NAMALWA (cell line): ENCODE data around the gene CD9.
"Not testable (repeated sequence)": the region's sequence is repeated elsewhere in the genome, so short reads cannot be mapped to it uniquely, and the experiment has no call there.

Experiments used
- DNase-seq: peaks from one replicate; pipeline ENCODE4 v3.0.0-alpha.2; 2015; ENCODE audit warnings: low spot score

CD9 gene

GRCh38 chr12:6200256-6201212 lies at the start of gene CD9:
Gene CD9 (plus strand): TSS chr12:6200400. CDS start chr12:6200500, 100 bp downstream.
- DNase-seq, result peak; percentile 72

DNA sequence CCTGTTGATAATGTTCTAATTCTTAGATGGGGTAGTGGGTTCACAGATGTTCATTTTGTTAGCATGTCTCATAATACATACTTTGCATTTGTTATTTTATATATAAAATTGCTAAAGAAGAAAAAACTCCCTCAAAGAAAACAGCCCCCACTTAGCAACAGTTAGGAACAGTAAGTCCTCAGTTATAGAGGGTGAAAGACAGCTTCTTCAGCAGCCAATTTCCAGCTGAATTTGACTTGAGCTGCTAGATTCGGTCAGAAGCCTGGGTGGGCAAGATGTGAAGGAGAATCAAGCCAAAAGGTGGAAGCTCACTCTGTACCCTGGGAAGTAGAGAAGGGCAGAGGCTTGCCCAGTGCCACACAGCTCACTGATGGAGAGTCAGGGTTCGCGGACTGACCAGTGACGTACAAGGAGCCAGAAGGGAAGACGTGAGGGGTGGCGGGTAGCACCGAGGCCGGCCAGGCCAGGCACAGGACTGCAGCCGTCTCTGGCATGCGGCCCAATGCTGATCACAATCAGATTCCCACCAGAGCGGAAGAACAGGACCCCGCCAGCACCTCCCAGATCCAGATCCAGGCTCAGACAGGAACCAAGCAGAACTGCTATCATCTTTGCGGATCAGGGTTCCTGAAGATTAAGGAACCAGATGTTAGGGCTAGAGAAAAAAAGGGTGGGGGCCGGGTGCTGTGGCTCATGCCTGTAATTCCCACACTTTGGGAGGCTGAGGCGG lies 45.3 kb upstream of the CD9 start:
- DNase-seq, result no peak

DNA sequence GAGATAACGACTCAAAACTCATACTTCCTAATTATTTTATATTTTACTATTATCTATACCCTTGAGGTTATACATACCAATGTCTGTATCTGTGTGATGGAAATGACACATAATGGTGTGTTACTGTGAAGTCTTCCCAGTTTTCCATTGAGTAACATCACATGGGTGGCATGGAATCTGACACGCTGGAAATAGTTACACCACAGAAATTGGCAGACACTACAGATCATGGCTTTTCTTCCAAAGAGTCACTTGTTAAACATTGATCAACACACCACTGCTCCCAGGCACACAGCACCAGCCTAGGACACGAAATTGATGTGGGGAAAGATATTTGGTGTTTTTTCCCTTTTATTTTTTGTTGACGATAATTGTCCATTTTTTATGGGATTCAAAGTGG lies 42.7 kb upstream of the CD9 start:
- no peak for DNase-seq

DNA sequence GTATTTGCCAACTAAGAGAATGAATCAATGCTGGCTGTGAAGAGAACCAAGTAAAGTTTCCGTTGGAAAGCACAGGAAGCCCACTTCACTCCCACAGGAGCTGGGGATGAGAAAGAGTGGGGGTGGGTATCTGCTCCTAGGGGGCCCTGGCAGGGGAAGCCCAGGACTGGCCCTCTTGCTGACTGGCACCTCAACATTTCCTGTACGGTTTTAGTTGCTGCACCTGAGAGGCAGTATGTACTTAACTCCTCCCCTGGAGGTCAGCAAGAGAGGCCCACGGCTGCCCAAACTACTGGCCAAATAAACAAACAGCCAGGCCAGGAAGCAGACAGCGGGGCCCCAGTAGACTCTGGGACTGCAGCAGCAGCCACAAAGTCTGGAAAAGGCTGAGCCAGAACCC lies 41.9 kb upstream of the CD9 start:
- no peak for DNase-seq

DNA sequence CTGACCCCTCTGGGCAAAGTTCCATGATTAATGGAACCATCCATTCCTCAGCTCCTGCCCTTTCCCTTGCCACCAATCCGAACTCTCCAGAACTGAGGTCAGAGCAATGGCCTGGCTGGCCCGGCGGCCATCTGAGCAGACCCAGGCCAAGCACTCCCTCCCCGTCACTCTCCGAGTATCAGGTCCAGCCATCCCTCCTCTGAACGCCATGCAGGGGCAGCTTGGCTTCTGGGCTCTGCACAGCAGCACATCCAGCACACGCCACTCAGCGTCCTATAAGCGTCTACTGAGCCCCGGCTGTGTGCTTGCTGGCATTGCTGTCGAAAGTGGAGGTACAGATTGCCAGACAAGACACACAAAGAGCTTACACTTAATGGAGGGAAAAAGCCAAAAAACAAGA lies 41.5 kb upstream of the CD9 start:
- DNase-seq, result no peak

GRCh38 chr12:6159166-6160011 lies 40.8 kb upstream of the CD9 start:
- not testable (repeated sequence) for DNase-seq

GRCh38 chr12:6160049-6160649 lies 40.1 kb upstream of the CD9 start:
- not testable (repeated sequence) for DNase-seq

GRCh38 chr12:6161124-6161882 lies 38.9 kb upstream of the CD9 start:
- no peak for DNase-seq

- no peak for DNase-seq
These were observed 36.7 kb upstream of the CD9 start for GRCh38 chr12:6163416-6164060.

- DNase-seq, result no peak
These were observed 34.8 kb upstream of the CD9 start for GRCh38 chr12:6165395-6165794.

DNA sequence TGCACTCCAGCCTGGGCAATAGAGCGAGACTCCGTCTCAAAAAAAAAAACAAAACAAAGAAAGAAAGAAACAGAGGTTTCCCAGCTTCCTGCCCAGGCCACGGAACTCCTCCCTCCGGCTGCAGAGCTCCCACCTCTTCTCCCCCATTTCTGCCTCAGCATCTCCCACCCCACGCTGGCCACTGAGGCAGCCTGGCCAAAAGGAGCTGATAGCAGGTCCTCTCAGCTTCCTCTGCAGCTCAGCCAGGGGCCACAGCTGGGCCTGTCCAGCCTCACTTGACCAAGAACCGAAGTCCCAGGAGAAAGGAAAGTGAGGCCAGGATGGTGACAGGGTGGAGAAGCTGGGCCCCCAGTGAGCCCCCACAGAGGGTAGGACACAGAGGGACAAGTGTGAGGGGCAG lies 33.4 kb upstream of the CD9 start:
- DNase-seq, result no peak

DNA sequence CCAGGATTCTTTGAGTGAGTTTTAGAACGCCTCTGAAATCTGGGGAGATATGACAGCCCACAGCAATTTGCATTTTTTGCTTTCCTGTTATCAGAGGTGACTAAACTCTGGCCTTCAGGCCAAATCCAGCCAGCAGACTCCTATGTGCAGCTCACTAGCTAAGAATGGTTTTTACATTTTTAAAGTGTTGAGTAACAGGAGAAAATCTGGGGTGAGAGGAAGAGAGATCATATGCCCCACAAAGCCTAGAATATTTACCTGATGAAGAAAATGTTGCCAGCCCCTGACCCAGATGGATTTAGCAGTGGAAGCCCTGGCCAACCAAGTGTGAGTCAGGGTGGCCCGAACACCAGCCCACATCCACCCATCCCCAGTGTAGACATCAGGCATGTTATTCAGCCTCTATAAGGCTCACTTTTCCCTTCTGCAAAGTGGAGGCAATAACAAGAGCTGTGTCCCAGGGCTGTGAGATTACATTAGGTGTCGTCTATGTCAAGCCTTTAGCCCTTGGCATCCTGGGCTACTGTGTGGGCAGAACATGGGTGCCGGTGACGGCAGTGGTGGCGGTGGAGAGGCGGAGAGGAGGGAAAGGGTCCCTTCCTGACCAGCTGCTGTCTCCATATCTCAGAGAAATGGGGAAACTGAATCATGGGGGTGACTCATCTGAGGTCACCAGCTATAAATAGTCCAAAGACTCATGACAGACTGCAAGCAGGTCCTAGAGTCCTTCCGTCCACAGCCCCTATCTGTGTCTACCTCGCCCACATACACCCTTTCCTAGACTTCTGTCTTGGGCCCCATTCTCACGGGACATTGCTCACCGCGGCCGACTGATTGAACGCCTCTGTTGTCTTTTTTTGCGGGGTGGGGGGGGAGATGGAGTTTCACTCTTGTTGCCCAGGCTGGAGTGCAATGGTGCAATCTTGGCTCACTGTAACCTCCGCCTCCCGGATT lies 32.6 kb upstream of the CD9 start:
- peak; percentile 36 for DNase-seq

DNA sequence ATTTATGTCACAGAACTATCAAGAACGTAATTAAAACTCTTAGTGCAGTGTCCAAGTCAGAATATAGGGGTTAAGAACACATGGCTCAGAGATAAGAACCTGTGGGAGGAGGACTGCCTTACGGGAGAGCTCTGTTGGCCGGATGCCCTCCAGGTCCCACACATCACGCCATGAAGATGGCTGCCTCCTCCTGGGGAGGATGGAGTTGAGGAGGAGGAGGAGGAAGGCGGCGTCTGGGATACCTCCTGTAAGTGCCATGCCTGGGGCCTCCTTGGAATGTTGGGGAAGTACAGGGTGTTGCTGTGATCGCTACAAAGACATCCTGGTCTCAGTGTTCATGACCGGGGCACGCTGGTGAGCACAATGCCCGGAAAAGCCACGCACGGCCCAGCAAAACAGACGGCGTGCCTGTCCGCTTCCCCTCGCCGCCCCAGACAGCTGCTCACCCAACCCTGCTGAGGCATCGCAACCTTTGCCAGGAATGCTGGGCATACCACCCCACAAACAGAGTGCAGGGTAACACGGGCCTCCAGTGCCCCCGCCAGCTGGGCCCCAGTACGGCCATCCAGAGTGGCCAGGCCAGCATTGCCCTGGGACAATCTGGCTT lies 28.7 kb upstream of the CD9 start:
- no peak for DNase-seq

- no peak for DNase-seq
These were observed 28.1 kb upstream of the CD9 start for GRCh38 chr12:6172086-6172485.

DNA sequence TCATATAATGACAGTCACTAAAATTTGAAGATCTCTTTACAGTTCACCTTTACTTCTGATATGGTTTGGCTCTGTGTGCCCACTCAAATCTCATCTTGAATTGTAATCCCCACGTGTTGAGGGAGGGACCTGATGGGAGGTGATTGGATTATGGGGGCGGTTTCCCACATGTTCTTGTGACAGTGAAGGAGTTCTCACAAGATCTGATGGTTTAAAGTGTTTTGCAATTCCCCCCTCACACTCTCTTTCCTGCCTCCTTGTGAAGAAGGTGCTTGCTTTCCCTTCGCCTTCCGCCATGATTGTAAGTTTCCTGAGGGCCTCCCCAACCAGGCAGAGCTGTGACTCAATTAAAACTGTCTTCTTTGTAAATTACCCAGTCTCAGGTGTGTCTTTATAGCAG lies 27.3 kb upstream of the CD9 start:
- no peak for DNase-seq

- DNase-seq, result no peak
These were observed 22.4 kb upstream of the CD9 start for GRCh38 chr12:6177642-6178358.

GRCh38 chr12:6178981-6179761 lies 21.0 kb upstream of the CD9 start:
- DNase-seq, result no peak
